ENCODE data around the gene AGBL3. TPM values are rescaled to one million over a fixed set of nuclear protein-coding genes. Genes with fewer than 3 reads are reported as not detected.

The AGBL3 gene
- total and polyA plus RNA-seq, 9 of the 15 experiments (the other 6 are each of a cell fraction or from before 2014, with no cell fraction given) = 0.54 to 2.9 (median 1.7) TPM

DNA sequence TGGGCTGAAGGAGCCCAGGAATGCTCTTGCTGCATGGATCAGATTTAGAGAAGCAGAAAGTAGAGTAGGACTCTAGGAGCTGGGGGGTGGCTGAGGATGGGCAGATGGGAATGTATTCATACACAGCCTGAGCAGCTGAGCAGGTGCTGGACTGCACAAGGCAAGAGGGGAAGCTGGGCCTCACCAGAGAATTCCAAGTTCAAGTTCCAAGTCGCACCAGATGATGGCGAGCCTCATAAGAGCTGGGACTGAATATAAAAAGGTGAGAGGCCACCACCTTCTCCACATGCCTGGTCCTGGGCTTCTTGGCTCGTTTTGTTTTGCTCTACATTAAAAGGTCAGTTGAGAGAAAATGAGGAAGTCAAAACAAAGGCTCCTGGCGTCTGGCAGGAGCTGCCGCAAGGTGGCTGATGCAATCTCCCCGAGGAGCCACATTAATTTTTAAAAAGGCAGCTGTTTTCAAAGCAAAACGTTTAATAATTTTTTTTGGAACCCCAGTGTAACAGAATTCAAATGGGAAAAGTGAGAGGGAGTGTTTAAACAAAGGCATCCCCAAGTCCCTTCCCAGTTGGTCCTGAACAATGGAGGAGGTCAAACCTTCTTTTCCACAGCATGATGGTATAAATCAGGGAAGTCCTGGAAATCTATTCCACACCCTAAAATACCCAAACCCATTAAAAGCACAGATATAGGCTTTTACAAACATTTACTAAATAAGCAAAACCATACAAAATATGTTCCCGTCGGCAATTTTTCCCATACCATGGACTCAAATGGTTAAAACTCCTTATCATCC, 174.7 kb downstream of the AGBL3 start (continued):
- TF ChIP-seq, protein P1, sequence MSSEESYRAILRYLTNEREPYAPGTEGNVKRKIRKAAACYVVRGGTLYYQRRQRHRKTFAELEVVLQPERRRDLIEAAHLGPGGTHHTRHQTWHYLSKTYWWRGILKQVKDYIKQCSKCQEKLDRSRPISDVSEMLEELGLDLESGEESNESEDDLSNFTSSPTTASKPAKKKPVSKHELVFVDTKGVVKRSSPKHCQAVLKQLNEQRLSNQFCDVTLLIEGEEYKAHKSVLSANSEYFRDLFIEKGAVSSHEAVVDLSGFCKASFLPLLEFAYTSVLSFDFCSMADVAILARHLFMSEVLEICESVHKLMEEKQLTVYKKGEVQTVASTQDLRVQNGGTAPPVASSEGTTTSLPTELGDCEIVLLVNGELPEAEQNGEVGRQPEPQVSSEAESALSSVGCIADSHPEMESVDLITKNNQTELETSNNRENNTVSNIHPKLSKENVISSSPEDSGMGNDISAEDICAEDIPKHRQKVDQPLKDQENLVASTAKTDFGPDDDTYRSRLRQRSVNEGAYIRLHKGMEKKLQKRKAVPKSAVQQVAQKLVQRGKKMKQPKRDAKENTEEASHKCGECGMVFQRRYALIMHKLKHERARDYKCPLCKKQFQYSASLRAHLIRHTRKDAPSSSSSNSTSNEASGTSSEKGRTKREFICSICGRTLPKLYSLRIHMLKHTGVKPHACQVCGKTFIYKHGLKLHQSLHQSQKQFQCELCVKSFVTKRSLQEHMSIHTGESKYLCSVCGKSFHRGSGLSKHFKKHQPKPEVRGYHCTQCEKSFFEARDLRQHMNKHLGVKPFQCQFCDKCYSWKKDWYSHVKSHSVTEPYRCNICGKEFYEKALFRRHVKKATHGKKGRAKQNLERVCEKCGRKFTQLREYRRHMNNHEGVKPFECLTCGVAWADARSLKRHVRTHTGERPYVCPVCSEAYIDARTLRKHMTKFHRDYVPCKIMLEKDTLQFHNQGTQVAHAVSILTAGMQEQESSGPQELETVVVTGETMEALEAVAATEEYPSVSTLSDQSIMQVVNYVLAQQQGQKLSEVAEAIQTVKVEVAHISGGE (CRISPR knock-in tag; IDR thresholded peaks at IDR 0.05) = peak in 1 of 3 experiments; percentile 54; a peak in 1 of 6 replicates
- no peak for TF ChIP-seq ZNF253 (CRISPR knock-in tag; conservative IDR thresholded peaks at IDR 0.05)
- TF ChIP-seq, protein P2, sequence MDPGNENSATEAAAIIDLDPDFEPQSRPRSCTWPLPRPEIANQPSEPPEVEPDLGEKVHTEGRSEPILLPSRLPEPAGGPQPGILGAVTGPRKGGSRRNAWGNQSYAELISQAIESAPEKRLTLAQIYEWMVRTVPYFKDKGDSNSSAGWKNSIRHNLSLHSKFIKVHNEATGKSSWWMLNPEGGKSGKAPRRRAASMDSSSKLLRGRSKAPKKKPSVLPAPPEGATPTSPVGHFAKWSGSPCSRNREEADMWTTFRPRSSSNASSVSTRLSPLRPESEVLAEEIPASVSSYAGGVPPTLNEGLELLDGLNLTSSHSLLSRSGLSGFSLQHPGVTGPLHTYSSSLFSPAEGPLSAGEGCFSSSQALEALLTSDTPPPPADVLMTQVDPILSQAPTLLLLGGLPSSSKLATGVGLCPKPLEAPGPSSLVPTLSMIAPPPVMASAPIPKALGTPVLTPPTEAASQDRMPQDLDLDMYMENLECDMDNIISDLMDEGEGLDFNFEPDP (CRISPR knock-in tag; IDR thresholded peaks at IDR 0.05) = no peak
- TF ChIP-seq, protein P3, sequence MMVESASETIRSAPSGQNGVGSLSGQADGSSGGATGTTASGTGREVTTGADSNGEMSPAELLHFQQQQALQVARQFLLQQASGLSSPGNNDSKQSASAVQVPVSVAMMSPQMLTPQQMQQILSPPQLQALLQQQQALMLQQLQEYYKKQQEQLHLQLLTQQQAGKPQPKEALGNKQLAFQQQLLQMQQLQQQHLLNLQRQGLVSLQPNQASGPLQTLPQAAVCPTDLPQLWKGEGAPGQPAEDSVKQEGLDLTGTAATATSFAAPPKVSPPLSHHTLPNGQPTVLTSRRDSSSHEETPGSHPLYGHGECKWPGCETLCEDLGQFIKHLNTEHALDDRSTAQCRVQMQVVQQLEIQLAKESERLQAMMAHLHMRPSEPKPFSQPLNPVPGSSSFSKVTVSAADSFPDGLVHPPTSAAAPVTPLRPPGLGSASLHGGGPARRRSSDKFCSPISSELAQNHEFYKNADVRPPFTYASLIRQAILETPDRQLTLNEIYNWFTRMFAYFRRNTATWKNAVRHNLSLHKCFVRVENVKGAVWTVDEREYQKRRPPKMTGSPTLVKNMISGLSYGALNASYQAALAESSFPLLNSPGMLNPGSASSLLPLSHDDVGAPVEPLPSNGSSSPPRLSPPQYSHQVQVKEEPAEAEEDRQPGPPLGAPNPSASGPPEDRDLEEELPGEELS (CRISPR knock-in tag; IDR thresholded peaks at IDR 0.05; ENCODE audit: borderline replicate concordance) = no peak
- TF ChIP-seq FOXJ3 (CRISPR knock-in tag; IDR thresholded peaks at IDR 0.05) = no peak
- TF ChIP-seq TAF1 (IDR thresholded peaks at IDR 0.05; ENCODE audit: control insufficient read depth, extremely low read depth, insufficient read depth, low read length, severe bottlenecking) = no peak
- TF ChIP-seq KDM1A (IDR thresholded peaks at IDR 0.05) = no peak
- TF ChIP-seq ZNF644 (tag; IDR thresholded peaks at IDR 0.05; ENCODE audit: low read depth) = 0 out of 2 replicates have a peak, but pooled peaks have one; percentile 58
- TF ChIP-seq, protein P4, sequence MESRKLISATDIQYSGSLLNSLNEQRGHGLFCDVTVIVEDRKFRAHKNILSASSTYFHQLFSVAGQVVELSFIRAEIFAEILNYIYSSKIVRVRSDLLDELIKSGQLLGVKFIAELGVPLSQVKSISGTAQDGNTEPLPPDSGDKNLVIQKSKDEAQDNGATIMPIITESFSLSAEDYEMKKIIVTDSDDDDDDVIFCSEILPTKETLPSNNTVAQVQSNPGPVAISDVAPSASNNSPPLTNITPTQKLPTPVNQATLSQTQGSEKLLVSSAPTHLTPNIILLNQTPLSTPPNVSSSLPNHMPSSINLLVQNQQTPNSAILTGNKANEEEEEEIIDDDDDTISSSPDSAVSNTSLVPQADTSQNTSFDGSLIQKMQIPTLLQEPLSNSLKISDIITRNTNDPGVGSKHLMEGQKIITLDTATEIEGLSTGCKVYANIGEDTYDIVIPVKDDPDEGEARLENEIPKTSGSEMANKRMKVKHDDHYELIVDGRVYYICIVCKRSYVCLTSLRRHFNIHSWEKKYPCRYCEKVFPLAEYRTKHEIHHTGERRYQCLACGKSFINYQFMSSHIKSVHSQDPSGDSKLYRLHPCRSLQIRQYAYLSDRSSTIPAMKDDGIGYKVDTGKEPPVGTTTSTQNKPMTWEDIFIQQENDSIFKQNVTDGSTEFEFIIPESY (CRISPR knock-in tag; IDR thresholded peaks at IDR 0.05) = 0 out of 2 replicates have a peak, but pooled peaks have one; percentile 30
- no peak for TF ChIP-seq PHF20 (IDR thresholded peaks at IDR 0.05; ENCODE audit: partially characterized antibody)
- TF ChIP-seq, protein P5, sequence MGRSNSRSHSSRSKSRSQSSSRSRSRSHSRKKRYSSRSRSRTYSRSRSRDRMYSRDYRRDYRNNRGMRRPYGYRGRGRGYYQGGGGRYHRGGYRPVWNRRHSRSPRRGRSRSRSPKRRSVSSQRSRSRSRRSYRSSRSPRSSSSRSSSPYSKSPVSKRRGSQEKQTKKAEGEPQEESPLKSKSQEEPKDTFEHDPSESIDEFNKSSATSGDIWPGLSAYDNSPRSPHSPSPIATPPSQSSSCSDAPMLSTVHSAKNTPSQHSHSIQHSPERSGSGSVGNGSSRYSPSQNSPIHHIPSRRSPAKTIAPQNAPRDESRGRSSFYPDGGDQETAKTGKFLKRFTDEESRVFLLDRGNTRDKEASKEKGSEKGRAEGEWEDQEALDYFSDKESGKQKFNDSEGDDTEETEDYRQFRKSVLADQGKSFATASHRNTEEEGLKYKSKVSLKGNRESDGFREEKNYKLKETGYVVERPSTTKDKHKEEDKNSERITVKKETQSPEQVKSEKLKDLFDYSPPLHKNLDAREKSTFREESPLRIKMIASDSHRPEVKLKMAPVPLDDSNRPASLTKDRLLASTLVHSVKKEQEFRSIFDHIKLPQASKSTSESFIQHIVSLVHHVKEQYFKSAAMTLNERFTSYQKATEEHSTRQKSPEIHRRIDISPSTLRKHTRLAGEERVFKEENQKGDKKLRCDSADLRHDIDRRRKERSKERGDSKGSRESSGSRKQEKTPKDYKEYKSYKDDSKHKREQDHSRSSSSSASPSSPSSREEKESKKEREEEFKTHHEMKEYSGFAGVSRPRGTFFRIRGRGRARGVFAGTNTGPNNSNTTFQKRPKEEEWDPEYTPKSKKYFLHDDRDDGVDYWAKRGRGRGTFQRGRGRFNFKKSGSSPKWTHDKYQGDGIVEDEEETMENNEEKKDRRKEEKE (IDR thresholded peaks at IDR 0.05; ENCODE audit: borderline replicate concordance in 1 of 2, control insufficient read depth in 1 of 2, low read depth in 2 of 2, low read length in 1 of 2) = no peak
- TF ChIP-seq BHLHE40 (IDR thresholded peaks at IDR 0.05; ENCODE audit: low read length) = no peak
